DND-41 (cell line): ENCODE measurements around the gene ZNF333.

Experiments
- EZH2 ChIP-seq: IDR thresholded peaks from 3 replicates; pipeline ENCODE4 v1.6.1; 2012; ENCODE audit warnings: borderline replicate concordance, low read depth, mild to moderate bottlenecking, moderate library complexity, low read length, inconsistent platforms; ENCODE audit not compliant: severe bottlenecking
- TF ChIP-seq, protein P1 (sequence below): IDR thresholded peaks from 2 replicates; pipeline ENCODE4 v1.5.1; 2012; ENCODE audit warnings: borderline replicate concordance, low read length, moderate library complexity, mild to moderate bottlenecking; ENCODE audit not compliant: poor library complexity, severe bottlenecking; ENCODE audit errors: extremely low read depth

DNA sequence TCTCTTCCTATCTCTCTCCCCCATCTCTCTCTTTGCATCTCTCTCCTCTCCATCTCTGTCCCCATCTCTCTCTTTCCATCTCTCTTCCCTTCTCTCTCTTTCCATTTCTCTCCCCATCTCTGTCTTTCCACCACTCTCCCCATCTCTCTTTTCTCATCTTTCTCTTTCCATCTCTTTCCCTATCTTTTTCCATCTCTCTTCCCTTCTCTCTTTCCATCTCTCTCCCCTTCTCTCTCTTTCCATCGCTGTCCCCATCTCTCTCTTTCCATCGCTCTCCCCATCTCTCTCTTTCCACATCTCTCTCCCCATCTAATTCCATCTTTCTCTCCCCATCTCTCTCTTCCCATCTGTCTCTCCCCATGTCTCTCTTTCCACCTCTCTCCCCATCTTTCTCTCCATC lies 39.7 kb upstream of the ZNF333 start:
- TF ChIP-seq, protein P1, sequence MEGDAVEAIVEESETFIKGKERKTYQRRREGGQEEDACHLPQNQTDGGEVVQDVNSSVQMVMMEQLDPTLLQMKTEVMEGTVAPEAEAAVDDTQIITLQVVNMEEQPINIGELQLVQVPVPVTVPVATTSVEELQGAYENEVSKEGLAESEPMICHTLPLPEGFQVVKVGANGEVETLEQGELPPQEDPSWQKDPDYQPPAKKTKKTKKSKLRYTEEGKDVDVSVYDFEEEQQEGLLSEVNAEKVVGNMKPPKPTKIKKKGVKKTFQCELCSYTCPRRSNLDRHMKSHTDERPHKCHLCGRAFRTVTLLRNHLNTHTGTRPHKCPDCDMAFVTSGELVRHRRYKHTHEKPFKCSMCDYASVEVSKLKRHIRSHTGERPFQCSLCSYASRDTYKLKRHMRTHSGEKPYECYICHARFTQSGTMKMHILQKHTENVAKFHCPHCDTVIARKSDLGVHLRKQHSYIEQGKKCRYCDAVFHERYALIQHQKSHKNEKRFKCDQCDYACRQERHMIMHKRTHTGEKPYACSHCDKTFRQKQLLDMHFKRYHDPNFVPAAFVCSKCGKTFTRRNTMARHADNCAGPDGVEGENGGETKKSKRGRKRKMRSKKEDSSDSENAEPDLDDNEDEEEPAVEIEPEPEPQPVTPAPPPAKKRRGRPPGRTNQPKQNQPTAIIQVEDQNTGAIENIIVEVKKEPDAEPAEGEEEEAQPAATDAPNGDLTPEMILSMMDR = no peak
- TF ChIP-seq EZH2 = no peak
